Lung (tissue), 12 donors: ENCODE results near the gene UNC5B. TPM values are rescaled to one million over a fixed set of nuclear protein-coding genes. Genes with fewer than 3 reads are reported as not detected.

Source experiments
- ATAC-seq: fragments of 200-7000 bp; cut with Tn5 transposase; one replicate; pipeline ENCODE4 v1.9.1; 2020; ENCODE audit warnings: moderate number of reproducible peaks; ENCODE audit not compliant: insufficient read depth, low FRiP score
- DNase-seq, 3 donors: peaks; one replicate each; pipeline ENCODE4 v3.0.0-alpha.2; 2013 to 2017
- H3K27ac ChIP-seq, 2 donors: one replicate each; pipeline ENCODE4 v1.5.1; 2013; ENCODE audit warnings: mild to moderate bottlenecking in 2 of 2, moderate library complexity in 2 of 2, control low read depth in 1 of 2, inconsistent platforms in 1 of 2, low read depth in 1 of 2, low read length in 1 of 2
- H3K27me3 ChIP-seq, 3 donors: one replicate each; pipeline ENCODE4 v1.5.1; 2013; ENCODE audit warnings: low read length in 2 of 3; ENCODE audit not compliant: control insufficient read depth in 3 of 3, insufficient read depth in 3 of 3
- H3K36me3 ChIP-seq, 4 donors: one replicate each; pipeline ENCODE4 v1.5.1; 2013; ENCODE audit warnings: low read length in 4 of 4, mild to moderate bottlenecking in 1 of 4, moderate library complexity in 1 of 4; ENCODE audit not compliant: control insufficient read depth in 4 of 4, insufficient read depth in 4 of 4
- H3K4me1 ChIP-seq, 5 donors: one replicate each; pipeline ENCODE4 v1.5.1; 2013; ENCODE audit warnings: low read length in 5 of 5, mild to moderate bottlenecking in 2 of 5, moderate library complexity in 1 of 5; ENCODE audit not compliant: control insufficient read depth in 5 of 5, insufficient read depth in 5 of 5
- H3K4me3 ChIP-seq: one replicate; pipeline ENCODE4 v1.5.1; 2013; ENCODE audit warnings: mild to moderate bottlenecking, control low read depth, moderate library complexity
- H3K9ac ChIP-seq, 2 donors: one replicate each; pipeline ENCODE4 v1.5.1; 2013; ENCODE audit warnings: low read length in 2 of 2, control low read depth in 1 of 2; ENCODE audit not compliant: insufficient read depth in 1 of 2
- H3K9me3 ChIP-seq, 4 donors: one replicate each; pipeline ENCODE4 v1.5.1; 2013; ENCODE audit warnings: low read length in 3 of 4, mild to moderate bottlenecking in 1 of 4, moderate library complexity in 1 of 4; ENCODE audit not compliant: control insufficient read depth in 4 of 4, insufficient read depth in 3 of 4
- WGBS, 2 donors: extraction: QIAGEN DNeasy Blood & Tissue Kit; methylation state at CpG; one replicate each; pipeline ENCODE4 v1.1.7; 2013; 5-methylcytosine and 5-hydroxymethylcytosine counted together
- polyA plus RNA-seq, 2 donors: library from polyadenylated mRNA; stranded (reverse); fragments of 200-250 nt; gene quantifications; one replicate each; pipeline ENCODE4 v1.2.1, GENCODE V29; 2013
- total RNA-seq, 2 donors: library from RNA; depleted of rRNA in 1 of 2; stranded (reverse); fragments of >200 nt in 1 of 2; gene quantifications; one replicate each; pipeline ENCODE4 v1.2.1, GENCODE V29; 2014 to 2021
- TF ChIP-seq, protein P1 (sequence below): IDR thresholded peaks from 2 replicates; pipeline ENCODE4 v1.5.1; 2012; ENCODE audit warnings: mild to moderate bottlenecking; ENCODE audit errors: control extremely low read depth, extremely low read depth
- donor health status: control.
- donor health status: control.
- donor health status: Bipolar disorder and iron deficiency.
- donor health status: healthy.
- donor health status: DM: yes; HTN: yes; CAD: no.

Gene UNC5B
- total and polyA plus RNA-seq, 4 donors, result 4.4 to 23.8 (median 8.3) TPM

- Histone ChIP-seq H3K4me1 (peaks cover 0 to 26% (median 6%) of the 10 kb centered on the region in 5 donors), H3K9me3 (no peaks in the 10 kb centered on the region)
- WGBS, 2 donors, result 63 to 74% methylated on average over 4 of the region's 4 CpGs
These were observed 1.3 kb upstream of the UNC5B start for GRCh38 chr10:71211053-71211452.

GRCh38 chr10:71211775-71212317, 524 bp upstream of the UNC5B start:
- peak overlapping the region in 1 of 2 donors; percentile 30 for H3K9ac ChIP-seq
- 8% methylated on average over 7 of the region's 7 CpGs for WGBS, 2 donors
- DNase-seq (no peak), ATAC-seq (no peak)
- peaks cover 0 to 41% (median 17%) of the 10 kb centered on the region in 3 donors for H3K27me3 ChIP-seq
- no peaks in the 10 kb centered on the region for H3K9me3 ChIP-seq
- no peaks in the 10 kb centered on the region for H3K36me3 ChIP-seq
- H3K4me1 ChIP-seq, result peaks cover 0 to 34% (median 12%) of the 10 kb centered on the region in 5 donors
- TF ChIP-seq, protein P1, sequence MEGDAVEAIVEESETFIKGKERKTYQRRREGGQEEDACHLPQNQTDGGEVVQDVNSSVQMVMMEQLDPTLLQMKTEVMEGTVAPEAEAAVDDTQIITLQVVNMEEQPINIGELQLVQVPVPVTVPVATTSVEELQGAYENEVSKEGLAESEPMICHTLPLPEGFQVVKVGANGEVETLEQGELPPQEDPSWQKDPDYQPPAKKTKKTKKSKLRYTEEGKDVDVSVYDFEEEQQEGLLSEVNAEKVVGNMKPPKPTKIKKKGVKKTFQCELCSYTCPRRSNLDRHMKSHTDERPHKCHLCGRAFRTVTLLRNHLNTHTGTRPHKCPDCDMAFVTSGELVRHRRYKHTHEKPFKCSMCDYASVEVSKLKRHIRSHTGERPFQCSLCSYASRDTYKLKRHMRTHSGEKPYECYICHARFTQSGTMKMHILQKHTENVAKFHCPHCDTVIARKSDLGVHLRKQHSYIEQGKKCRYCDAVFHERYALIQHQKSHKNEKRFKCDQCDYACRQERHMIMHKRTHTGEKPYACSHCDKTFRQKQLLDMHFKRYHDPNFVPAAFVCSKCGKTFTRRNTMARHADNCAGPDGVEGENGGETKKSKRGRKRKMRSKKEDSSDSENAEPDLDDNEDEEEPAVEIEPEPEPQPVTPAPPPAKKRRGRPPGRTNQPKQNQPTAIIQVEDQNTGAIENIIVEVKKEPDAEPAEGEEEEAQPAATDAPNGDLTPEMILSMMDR, result no peak
- H3K27ac ChIP-seq, result no peak overlapping the region
- H3K4me3 ChIP-seq, result no peak overlapping the region

More at GRCh38 chr10:71211053-71211452, 1.3 kb upstream of the UNC5B start:
- no peak for ATAC-seq
- Histone ChIP-seq H3K36me3 (no peaks in the 10 kb centered on the region), H3K4me3 (no peak overlapping the region), H3K27me3 (peaks cover 0 to 41% (median 17%) of the 10 kb centered on the region in 3 donors), H3K9ac (no peak overlapping the region), H3K27ac (no peak overlapping the region)
- TF ChIP-seq, protein P1, result no peak
- no peak for DNase-seq

GRCh38 chr10:71213127-71213621, 804 bp downstream of the UNC5B start:
- Histone ChIP-seq H3K27me3 (peaks cover 0 to 41% (median 17%) of the 10 kb centered on the region in 3 donors), H3K27ac (peak overlapping the region; percentile 84 to 87), H3K4me3 (peak overlapping the region; percentile 61), H3K9me3 (no peaks in the 10 kb centered on the region), H3K4me1 (peaks cover 0 to 39% (median 13%) of the 10 kb centered on the region in 5 donors), H3K9ac (peak overlapping the region in 1 of 2 donors; percentile 78), H3K36me3 (no peaks in the 10 kb centered on the region)
- 0% methylated on average over 36 of the region's 36 CpGs for WGBS, 2 donors
- peak; percentile 65 to 82 (median 77) for DNase-seq
- TF ChIP-seq, protein P1, result no peak
- no peak for ATAC-seq
